ENCODE data around the gene FAM168A.

FAM168A gene

GRCh38 chr11:73564903-73565302, 33.0 kb downstream of the FAM168A start:
- no peak for ATAC-seq
- TF ChIP-seq SNAI2 (CRISPR knock-in tag; IDR thresholded peaks at IDR 0.05) = no peak
- TF ChIP-seq CSRNP3 (CRISPR knock-in tag; IDR thresholded peaks at IDR 0.05) = no peak
- TF ChIP-seq CSDC2 (CRISPR knock-in tag; IDR thresholded peaks at IDR 0.05) = no peak
- TF ChIP-seq CREB5 (CRISPR knock-in tag; IDR thresholded peaks at IDR 0.05; ENCODE audit: low read depth) = no peak
- no peak for TF ChIP-seq ISL1 (CRISPR knock-in tag; IDR thresholded peaks at IDR 0.05)
- TF ChIP-seq PATZ1 (CRISPR knock-in tag; IDR thresholded peaks at IDR 0.05; ENCODE audit: borderline replicate concordance) = no peak
- no peak for TF ChIP-seq ZNF565 (CRISPR knock-in tag; conservative IDR thresholded peaks at IDR 0.05; ENCODE audit: low read depth)
- no peak for TF ChIP-seq ESRRG (CRISPR knock-in tag; IDR thresholded peaks at IDR 0.05)
- TF ChIP-seq ZNF8 (CRISPR knock-in tag; IDR thresholded peaks at IDR 0.05) = no peak
- TF ChIP-seq BACH2 (CRISPR knock-in tag; IDR thresholded peaks at IDR 0.05; ENCODE audit: borderline replicate concordance) = no peak
- no peak for TF ChIP-seq ZFP30 (CRISPR knock-in tag; IDR thresholded peaks at IDR 0.05)
- TF ChIP-seq OSR1 (CRISPR knock-in tag; IDR thresholded peaks at IDR 0.05) = no peak
- TF ChIP-seq RARB (CRISPR knock-in tag; IDR thresholded peaks at IDR 0.05) = no peak
- no peak for TF ChIP-seq ARNTL (CRISPR knock-in tag; IDR thresholded peaks at IDR 0.05; ENCODE audit: borderline replicate concordance, low read depth)
- TF ChIP-seq PPARA (CRISPR knock-in tag; IDR thresholded peaks at IDR 0.05; ENCODE audit: borderline replicate concordance) = no peak
- TF ChIP-seq TOX (CRISPR knock-in tag; IDR thresholded peaks at IDR 0.05; ENCODE audit: borderline replicate concordance) = no peak
- TF ChIP-seq TCF4 (CRISPR knock-in tag; IDR thresholded peaks at IDR 0.05; ENCODE audit: borderline replicate concordance) = no peak

DNA sequence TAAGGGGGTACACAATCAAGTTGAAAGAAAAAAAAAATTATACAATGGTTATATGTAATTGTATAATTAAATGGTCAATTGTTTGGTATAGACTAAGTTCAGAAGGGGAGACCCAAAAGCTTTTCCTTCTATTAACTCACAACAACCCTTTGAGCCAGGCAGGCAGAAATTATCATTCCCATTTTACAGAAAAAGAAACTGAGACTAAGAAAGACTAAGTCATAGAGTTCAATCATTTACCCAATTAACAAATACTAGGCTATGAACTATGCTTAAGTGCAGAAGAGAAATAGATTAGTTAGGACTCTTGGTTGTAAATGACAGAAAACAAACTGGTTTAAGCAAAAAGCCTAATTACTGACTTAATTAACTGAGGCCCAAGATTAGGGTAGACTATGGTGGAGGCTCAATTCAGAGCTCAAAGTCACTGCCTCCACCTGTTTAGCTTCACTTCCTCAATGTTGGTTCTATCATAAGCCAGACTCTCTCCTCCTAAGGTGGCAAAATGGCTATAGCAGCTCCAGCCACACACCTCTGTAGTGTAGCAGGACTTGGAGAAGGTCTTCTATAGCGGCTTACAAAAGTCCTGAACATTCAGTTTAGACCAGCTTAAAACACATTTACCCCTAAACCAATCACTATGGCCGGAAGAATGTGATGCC, 34.2 kb downstream of the FAM168A start:
- no peak for ATAC-seq
- TF ChIP-seq PPARA (CRISPR knock-in tag; IDR thresholded peaks at IDR 0.05; ENCODE audit: borderline replicate concordance) = no peak
- TF ChIP-seq CSRNP3 (CRISPR knock-in tag; IDR thresholded peaks at IDR 0.05) = no peak
- TF ChIP-seq OSR1 (CRISPR knock-in tag; IDR thresholded peaks at IDR 0.05) = no peak
- no peak for TF ChIP-seq ZNF70 (CRISPR knock-in tag; IDR thresholded peaks at IDR 0.05)
- TF ChIP-seq ZNF565 (CRISPR knock-in tag; conservative IDR thresholded peaks at IDR 0.05; ENCODE audit: low read depth) = no peak
- no peak for TF ChIP-seq CSDC2 (CRISPR knock-in tag; IDR thresholded peaks at IDR 0.05)
- no peak for TF ChIP-seq PATZ1 (CRISPR knock-in tag; IDR thresholded peaks at IDR 0.05; ENCODE audit: borderline replicate concordance)
- TF ChIP-seq ARNTL (CRISPR knock-in tag; IDR thresholded peaks at IDR 0.05; ENCODE audit: borderline replicate concordance, low read depth) = no peak
- TF ChIP-seq ZC3H10 (CRISPR knock-in tag; IDR thresholded peaks at IDR 0.05) = no peak
- TF ChIP-seq TCF4 (CRISPR knock-in tag; IDR thresholded peaks at IDR 0.05; ENCODE audit: borderline replicate concordance) = no peak
- TF ChIP-seq GLIS3 (CRISPR knock-in tag; IDR thresholded peaks at IDR 0.05) = no peak
- TF ChIP-seq SNAI2 (CRISPR knock-in tag; IDR thresholded peaks at IDR 0.05) = no peak
- TF ChIP-seq ZFP30 (CRISPR knock-in tag; IDR thresholded peaks at IDR 0.05) = no peak

GRCh38 chr11:73559743-73560142, 38.2 kb downstream of the FAM168A start:
- no peak for ATAC-seq

More at GRCh38 chr11:73559743-73560142, 38.2 kb downstream of the FAM168A start:
- TF ChIP-seq PATZ1 (CRISPR knock-in tag; IDR thresholded peaks at IDR 0.05; ENCODE audit: borderline replicate concordance) (no peak), PPARA (CRISPR knock-in tag; IDR thresholded peaks at IDR 0.05; ENCODE audit: borderline replicate concordance) (no peak), POU6F1 (CRISPR knock-in tag; IDR thresholded peaks at IDR 0.05; ENCODE audit: borderline replicate concordance, low read depth) (no peak), ZNF565 (CRISPR knock-in tag; conservative IDR thresholded peaks at IDR 0.05; ENCODE audit: low read depth) (no peak), ARNTL (CRISPR knock-in tag; IDR thresholded peaks at IDR 0.05; ENCODE audit: borderline replicate concordance, low read depth) (no peak), ZC3H10 (CRISPR knock-in tag; IDR thresholded peaks at IDR 0.05) (no peak), ZNF8 (CRISPR knock-in tag; IDR thresholded peaks at IDR 0.05) (no peak), SNAI2 (CRISPR knock-in tag; IDR thresholded peaks at IDR 0.05) (no peak), OSR1 (CRISPR knock-in tag; IDR thresholded peaks at IDR 0.05) (no peak)
